HEK293 (cell line): ENCODE results near the gene TNFRSF14.

ENCODE experiments used
- ATF2 ChIP-seq: fragments of 450-650 bp; formaldehyde crosslinking; IDR thresholded peaks from 2 replicates; pipeline ENCODE4 v1.5.1; 2016; ENCODE audit warnings: missing biosample characterization, missing genetic modification characterization, low read depth
- EGR2 ChIP-seq: fragments of 450-650 bp; formaldehyde crosslinking; IDR thresholded peaks from 2 replicates; pipeline ENCODE4 v1.5.1; 2016; ENCODE audit warnings: low read depth, missing biosample characterization, missing genetic modification characterization
- GLIS1 ChIP-seq: fragments of 450-650 bp; formaldehyde crosslinking; IDR thresholded peaks from 2 replicates; pipeline ENCODE4 v1.5.1; 2016; ENCODE audit warnings: missing biosample characterization, missing genetic modification characterization
- GLIS2 ChIP-seq: fragments of 450-650 bp; formaldehyde crosslinking; IDR thresholded peaks from 2 replicates; pipeline ENCODE4 v1.5.1; 2016; ENCODE audit warnings: missing biosample characterization, missing genetic modification characterization
- MYNN ChIP-seq: fragments of 450-650 bp; formaldehyde crosslinking; IDR thresholded peaks from 2 replicates; pipeline ENCODE4 v1.5.1; 2016; ENCODE audit warnings: missing biosample characterization, missing genetic modification characterization, borderline replicate concordance
- MZF1 ChIP-seq: fragments of 450-650 bp; formaldehyde crosslinking; IDR thresholded peaks from 2 replicates; pipeline ENCODE4 v1.5.1; 2017; ENCODE audit warnings: missing biosample characterization, missing genetic modification characterization, borderline replicate concordance
- PATZ1 ChIP-seq: fragments of 450-650 bp; formaldehyde crosslinking; IDR thresholded peaks from 2 replicates; pipeline ENCODE4 v1.5.1; 2016; ENCODE audit warnings: missing biosample characterization, missing genetic modification characterization
- SP7 ChIP-seq: fragments of 450-650 bp; formaldehyde crosslinking; IDR thresholded peaks from 2 replicates; pipeline ENCODE4 v1.5.1; 2016; ENCODE audit warnings: missing biosample characterization, missing genetic modification characterization
- TRIM28 ChIP-seq: IDR thresholded peaks from 2 replicates; pipeline ENCODE4 v1.6.1; 2011; ENCODE audit warnings: low read length, control low read depth, borderline replicate concordance
- WT1 ChIP-seq: fragments of 450-650 bp; formaldehyde crosslinking; IDR thresholded peaks from 2 replicates; pipeline ENCODE4 v1.5.1; 2016; ENCODE audit warnings: missing biosample characterization, missing genetic modification characterization
- ZBTB10 ChIP-seq: fragments of 450-650 bp; formaldehyde crosslinking; IDR thresholded peaks from 2 replicates; pipeline ENCODE4 v1.5.1; 2016; ENCODE audit warnings: missing biosample characterization, missing genetic modification characterization
- ZBTB6 ChIP-seq: fragments of 450-650 bp; formaldehyde crosslinking; IDR thresholded peaks from 2 replicates; pipeline ENCODE4 v1.5.1; 2017; ENCODE audit warnings: missing biosample characterization, missing genetic modification characterization
- ZNF121 ChIP-seq: fragments of 450-650 bp; formaldehyde crosslinking; IDR thresholded peaks from 2 replicates; pipeline ENCODE4 v1.5.1; 2016; ENCODE audit warnings: missing biosample characterization, missing genetic modification characterization
- ZNF132 ChIP-seq: fragments of 450-650 bp; formaldehyde crosslinking; IDR thresholded peaks from 2 replicates; pipeline ENCODE4 v1.5.1; 2017; ENCODE audit warnings: missing biosample characterization, missing genetic modification characterization, borderline replicate concordance
- ZNF24 ChIP-seq: fragments of 450-650 bp; formaldehyde crosslinking; IDR thresholded peaks from 2 replicates; pipeline ENCODE4 v1.5.1; 2016; ENCODE audit warnings: missing biosample characterization, missing genetic modification characterization
- ZNF274 ChIP-seq, 2 experiments: fragments of 200-500 bp in 1 of 2; fragments of 450-650 bp in 1 of 2; sonication (Bioruptor generic) in 1 of 2; formaldehyde crosslinking in 1 of 2; IDR thresholded peaks; 2 replicates each; pipeline versions ENCODE4 v1.5.1 to v1.6.1; 2014 to 2016; ENCODE audit warnings: borderline replicate concordance in 1 of 2, inconsistent platforms in 1 of 2, low read length in 1 of 2, missing biosample characterization in 1 of 2, missing genetic modification characterization in 1 of 2
- ZNF292 ChIP-seq: fragments of 450-650 bp; formaldehyde crosslinking; IDR thresholded peaks from 2 replicates; pipeline ENCODE4 v1.5.1; 2016; ENCODE audit warnings: low read depth, missing biosample characterization, missing genetic modification characterization, borderline replicate concordance
- ZNF341 ChIP-seq: fragments of 450-650 bp; formaldehyde crosslinking; IDR thresholded peaks from 2 replicates; pipeline ENCODE4; 2016; ENCODE audit warnings: low read depth, missing biosample characterization, missing genetic modification characterization
- ZNF350 ChIP-seq: fragments of 450-650 bp; formaldehyde crosslinking; IDR thresholded peaks from 2 replicates; pipeline ENCODE4 v1.5.0; 2017; ENCODE audit warnings: missing biosample characterization, mild to moderate bottlenecking, missing genetic modification characterization
- ZNF354C ChIP-seq: fragments of 450-650 bp; formaldehyde crosslinking; IDR thresholded peaks from 2 replicates; pipeline ENCODE4 v1.5.1; 2016; ENCODE audit warnings: missing biosample characterization, missing genetic modification characterization, low read depth, borderline replicate concordance
- ZNF426 ChIP-seq: fragments of 450-650 bp; formaldehyde crosslinking; IDR thresholded peaks from 2 replicates; pipeline ENCODE4 v1.5.1; 2017; ENCODE audit warnings: missing biosample characterization, missing genetic modification characterization, mild to moderate bottlenecking, inconsistent platforms, moderate library complexity
- ZNF488 ChIP-seq: fragments of 450-650 bp; formaldehyde crosslinking; IDR thresholded peaks from 2 replicates; pipeline ENCODE4 v1.5.1; 2016; ENCODE audit warnings: missing biosample characterization, missing genetic modification characterization
- ZNF521 ChIP-seq: fragments of 450-650 bp; formaldehyde crosslinking; IDR thresholded peaks from 2 replicates; pipeline ENCODE4 v1.5.1; 2017; ENCODE audit warnings: missing biosample characterization, mild to moderate bottlenecking, missing genetic modification characterization
- ZNF548 ChIP-seq: fragments of 450-650 bp; formaldehyde crosslinking; IDR thresholded peaks from 2 replicates; pipeline ENCODE4 v1.5.1; 2016; ENCODE audit warnings: missing biosample characterization, missing genetic modification characterization
- ZNF624 ChIP-seq: fragments of 450-650 bp; formaldehyde crosslinking; IDR thresholded peaks from 2 replicates; pipeline ENCODE4 v1.5.1; 2017; ENCODE audit warnings: missing biosample characterization, missing genetic modification characterization
- ZNF629 ChIP-seq: fragments of 450-650 bp; formaldehyde crosslinking; IDR thresholded peaks from 2 replicates; pipeline ENCODE4 v1.5.1; 2017; ENCODE audit warnings: missing biosample characterization, missing genetic modification characterization
- ZNF645 ChIP-seq: fragments of 450-650 bp; formaldehyde crosslinking; IDR thresholded peaks from 2 replicates; pipeline ENCODE4; 2016; ENCODE audit warnings: missing biosample characterization, missing genetic modification characterization
- ZNF664 ChIP-seq: fragments of 450-650 bp; formaldehyde crosslinking; IDR thresholded peaks from 2 replicates; pipeline ENCODE4 v1.5.1; 2016; ENCODE audit warnings: missing biosample characterization, missing genetic modification characterization
- ZNF677 ChIP-seq: fragments of 450-650 bp; IDR thresholded peaks from 2 replicates; pipeline ENCODE4 v1.5.0; 2018; ENCODE audit warnings: missing biosample characterization, mild to moderate bottlenecking, missing genetic modification characterization, moderate library complexity
- ZNF747 ChIP-seq: fragments of 450-650 bp; formaldehyde crosslinking; IDR thresholded peaks from 2 replicates; pipeline ENCODE4 v1.5.1; 2016; ENCODE audit warnings: missing biosample characterization, missing genetic modification characterization
- ZNF792 ChIP-seq: fragments of 450-650 bp; formaldehyde crosslinking; IDR thresholded peaks from 2 replicates; pipeline ENCODE4 v1.5.1; 2016; ENCODE audit warnings: missing biosample characterization, missing genetic modification characterization
- ZXDB ChIP-seq: fragments of 450-650 bp; formaldehyde crosslinking; IDR thresholded peaks from 2 replicates; pipeline ENCODE4 v1.5.1; 2016; ENCODE audit warnings: missing biosample characterization, missing genetic modification characterization

Gene TNFRSF14

GRCh38 chr1:2543543-2544092 is 12.6 kb upstream of the TNFRSF14 start (continued):
- TF ChIP-seq ZNF341 (peak; percentile 40; the same call in 1 of the 2 replicates), ZNF354C (tag by site-specific recombination) (no peak), EGR2 (peak; percentile 58), ZNF274 (IDR thresholded peaks at IDR 0.05; ENCODE audit: low read length) (no peak), ZNF274 (tag by site-specific recombination; IDR thresholded peaks at IDR 0.05; ENCODE audit: borderline replicate concordance) (no peak), WT1 (tag by site-specific recombination) (no peak), MYNN (tag by site-specific recombination) (no peak), ZNF548 (tag by site-specific recombination) (no peak), ZNF664 (tag by site-specific recombination) (no peak), ZNF121 (tag by site-specific recombination) (no peak), GLIS2 (no peak), ZNF292 (tag by site-specific recombination) (no peak), ZNF24 (tag by site-specific recombination) (no peak), ZNF747 (tag by site-specific recombination) (no peak), ZNF132 (no peak), ZNF350 (tag by site-specific recombination) (no peak), TRIM28 (no peak), GLIS1 (tag by site-specific recombination) (no peak), ZNF645 (tag by site-specific recombination) (no peak), ZNF488 (tag by site-specific recombination) (no peak), MZF1 (tag by site-specific recombination) (no peak), ZBTB10 (tag by site-specific recombination) (no peak), ZXDB (tag by site-specific recombination) (no peak), SP7 (tag by site-specific recombination) (no peak), PATZ1 (tag by site-specific recombination) (no peak), ZNF426 (tag by site-specific recombination) (no peak), ZNF677 (tag by site-specific recombination) (no peak), ZBTB6 (no peak), ZNF521 (tag by site-specific recombination) (no peak), ATF2 (tag by site-specific recombination) (no peak), ZNF624 (tag by site-specific recombination) (no peak), ZNF792 (tag by site-specific recombination) (no peak), ZNF629 (tag by site-specific recombination) (no peak)
